ENCODE measurements around the gene THBS4.

The THBS4 gene

DNA sequence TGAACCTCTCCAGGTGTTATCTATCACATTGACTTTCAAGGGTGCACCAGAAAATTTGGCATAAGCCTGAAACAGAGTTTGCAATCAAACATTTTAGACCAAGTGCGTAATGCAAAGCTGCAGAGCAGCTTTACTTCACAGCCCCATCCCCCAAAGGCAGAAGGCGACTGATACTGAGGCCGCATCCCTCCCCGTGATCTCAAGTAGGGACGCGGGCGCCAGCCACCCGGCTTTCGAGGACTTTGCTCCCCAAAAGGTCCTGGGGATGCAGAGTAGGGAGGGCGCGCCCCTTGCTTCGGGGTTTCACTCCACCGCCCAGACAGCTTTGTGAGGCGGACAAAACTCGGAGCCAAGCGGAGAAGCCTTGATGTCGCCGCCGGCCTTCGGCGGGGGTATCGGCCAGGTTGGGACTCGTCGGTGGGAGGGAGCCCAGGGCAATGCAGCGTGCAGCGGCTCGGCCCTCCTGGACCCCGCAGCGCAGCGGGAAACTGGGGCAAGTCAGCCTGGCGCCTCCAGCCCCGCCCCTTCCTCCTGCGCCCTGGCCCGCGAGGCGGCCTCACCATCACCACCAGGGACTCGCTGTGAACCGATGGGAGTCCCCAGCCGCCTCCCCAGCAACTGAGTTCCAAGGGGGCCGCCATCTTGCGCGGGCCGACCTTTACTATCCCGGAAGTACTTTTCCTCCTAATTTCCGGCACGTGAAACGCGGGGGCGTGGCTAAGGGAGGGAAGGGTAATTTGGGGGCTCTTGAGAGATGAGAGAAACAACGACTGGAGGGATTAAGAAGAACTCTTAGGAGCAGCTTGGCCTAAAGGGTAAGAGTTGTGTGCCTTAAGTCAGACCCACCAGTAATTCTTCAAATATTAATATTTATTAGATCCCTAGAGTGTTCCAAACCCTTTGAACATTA is 44.3 kb upstream of the THBS4 start, which contains the start of gene MTX3:
Gene MTX3, minus strand, starts transcription at position 665 of the 910 bp plus-strand sequence. Its CDS starts 24 bp downstream, at position 641.
- H3K9me3 ChIP-seq (ENCODE audit: control insufficient read depth, insufficient read depth, low read depth, low read length): no peaks in the 10 kb centered on the region
- peak within 1 kb of the TSS; percentile 70 for H3K4me3 ChIP-seq (ENCODE audit: low read depth, low read length)
- POLR2A ChIA-PET: interaction anchor here (1.3 to 1.5 kb wide), 2 partner anchors 23 to 265 kb away, joined by 3 read pairs; partner anchors contain the start of gene SERINC5
- peaks cover 16 to 30% of the 10 kb centered on the region in 2 experiments for H3K36me3 ChIP-seq (ENCODE audit: control insufficient read depth in 2 of 2, insufficient read depth in 1 of 2, low read length in 2 of 2)
- CTCF ChIA-PET: interaction anchor here (0.7 to 1.9 kb wide), 3 partner anchors 93 to 111 kb away, joined by 3 to 7 read pairs (median 3); no protein-coding TSS in a partner anchor
- peaks cover 10% of the 10 kb centered on the region for H3K4me1 ChIP-seq (ENCODE audit: control insufficient read depth, insufficient read depth, low read length)
- H3K27ac ChIP-seq (ENCODE audit: extremely low read depth, low read depth, low read length): peak within 1 kb of the TSS; percentile 89
- TF ChIP-seq, protein P1, sequence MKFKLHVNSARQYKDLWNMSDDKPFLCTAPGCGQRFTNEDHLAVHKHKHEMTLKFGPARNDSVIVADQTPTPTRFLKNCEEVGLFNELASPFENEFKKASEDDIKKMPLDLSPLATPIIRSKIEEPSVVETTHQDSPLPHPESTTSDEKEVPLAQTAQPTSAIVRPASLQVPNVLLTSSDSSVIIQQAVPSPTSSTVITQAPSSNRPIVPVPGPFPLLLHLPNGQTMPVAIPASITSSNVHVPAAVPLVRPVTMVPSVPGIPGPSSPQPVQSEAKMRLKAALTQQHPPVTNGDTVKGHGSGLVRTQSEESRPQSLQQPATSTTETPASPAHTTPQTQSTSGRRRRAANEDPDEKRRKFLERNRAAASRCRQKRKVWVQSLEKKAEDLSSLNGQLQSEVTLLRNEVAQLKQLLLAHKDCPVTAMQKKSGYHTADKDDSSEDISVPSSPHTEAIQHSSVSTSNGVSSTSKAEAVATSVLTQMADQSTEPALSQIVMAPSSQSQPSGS (tag by site-specific recombination; IDR thresholded peaks at IDR 0.05; ENCODE audit: low read depth): no peak
- TF ChIP-seq, protein P2, sequence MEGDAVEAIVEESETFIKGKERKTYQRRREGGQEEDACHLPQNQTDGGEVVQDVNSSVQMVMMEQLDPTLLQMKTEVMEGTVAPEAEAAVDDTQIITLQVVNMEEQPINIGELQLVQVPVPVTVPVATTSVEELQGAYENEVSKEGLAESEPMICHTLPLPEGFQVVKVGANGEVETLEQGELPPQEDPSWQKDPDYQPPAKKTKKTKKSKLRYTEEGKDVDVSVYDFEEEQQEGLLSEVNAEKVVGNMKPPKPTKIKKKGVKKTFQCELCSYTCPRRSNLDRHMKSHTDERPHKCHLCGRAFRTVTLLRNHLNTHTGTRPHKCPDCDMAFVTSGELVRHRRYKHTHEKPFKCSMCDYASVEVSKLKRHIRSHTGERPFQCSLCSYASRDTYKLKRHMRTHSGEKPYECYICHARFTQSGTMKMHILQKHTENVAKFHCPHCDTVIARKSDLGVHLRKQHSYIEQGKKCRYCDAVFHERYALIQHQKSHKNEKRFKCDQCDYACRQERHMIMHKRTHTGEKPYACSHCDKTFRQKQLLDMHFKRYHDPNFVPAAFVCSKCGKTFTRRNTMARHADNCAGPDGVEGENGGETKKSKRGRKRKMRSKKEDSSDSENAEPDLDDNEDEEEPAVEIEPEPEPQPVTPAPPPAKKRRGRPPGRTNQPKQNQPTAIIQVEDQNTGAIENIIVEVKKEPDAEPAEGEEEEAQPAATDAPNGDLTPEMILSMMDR (tag by site-specific recombination; IDR thresholded peaks at IDR 0.05): peak; percentile 41; the same call in 1 of the 2 replicates
- TF ChIP-seq ZNF548 (tag by site-specific recombination; IDR thresholded peaks at IDR 0.05) (no peak), ZNF157 (tag by site-specific recombination; IDR thresholded peaks at IDR 0.05) (no peak), ZNF629 (tag by site-specific recombination; IDR thresholded peaks at IDR 0.05) (peak; percentile 19; the same call in 1 of the 2 replicates), ZNF146 (tag by site-specific recombination; IDR thresholded peaks at IDR 0.05) (no peak), ZNF155 (tag by site-specific recombination; IDR thresholded peaks at IDR 0.05) (no peak), ZFP3 (tag by site-specific recombination; IDR thresholded peaks at IDR 0.05; ENCODE audit: low read depth) (no peak), ZNF366 (tag by site-specific recombination; conservative IDR thresholded peaks at IDR 0.05) (no peak; the same call in 1 of the 2 replicates), ZNF529 (tag by site-specific recombination; IDR thresholded peaks at IDR 0.05; ENCODE audit: insufficient replicate concordance) (no peak), ZNF792 (tag by site-specific recombination; IDR thresholded peaks at IDR 0.05) (no peak), KLF9 (tag by site-specific recombination; IDR thresholded peaks at IDR 0.05; ENCODE audit: low read depth) (peak; percentile 78), ZNF354C (tag by site-specific recombination; IDR thresholded peaks at IDR 0.05; ENCODE audit: borderline replicate concordance, low read depth) (no peak), RBAK (tag by site-specific recombination; IDR thresholded peaks at IDR 0.05) (no peak), ZNF184 (tag by site-specific recombination; IDR thresholded peaks at IDR 0.05) (no peak), ZNF776 (tag by site-specific recombination; IDR thresholded peaks at IDR 0.05; ENCODE audit: borderline replicate concordance) (no peak), ZNF626 (tag by site-specific recombination; IDR thresholded peaks at IDR 0.05) (no peak), ZBTB17 (tag by site-specific recombination; IDR thresholded peaks at IDR 0.05) (peak; percentile 85), ZNF214 (tag by site-specific recombination; IDR thresholded peaks at IDR 0.05; ENCODE audit: borderline replicate concordance) (no peak), ZNF843 (tag by site-specific recombination; IDR thresholded peaks at IDR 0.05) (0 out of 2 replicates have a peak, but pooled peaks have one; percentile 33), ZBTB7A (tag by site-specific recombination; IDR thresholded peaks at IDR 0.05; ENCODE audit: low read depth) (no peak), ZNF830 (tag by site-specific recombination; IDR thresholded peaks at IDR 0.05; ENCODE audit: low read depth) (no peak), ZNF391 (tag by site-specific recombination; IDR thresholded peaks at IDR 0.05; ENCODE audit: borderline replicate concordance, low read depth) (no peak)
- TF ChIP-seq, protein P3, sequence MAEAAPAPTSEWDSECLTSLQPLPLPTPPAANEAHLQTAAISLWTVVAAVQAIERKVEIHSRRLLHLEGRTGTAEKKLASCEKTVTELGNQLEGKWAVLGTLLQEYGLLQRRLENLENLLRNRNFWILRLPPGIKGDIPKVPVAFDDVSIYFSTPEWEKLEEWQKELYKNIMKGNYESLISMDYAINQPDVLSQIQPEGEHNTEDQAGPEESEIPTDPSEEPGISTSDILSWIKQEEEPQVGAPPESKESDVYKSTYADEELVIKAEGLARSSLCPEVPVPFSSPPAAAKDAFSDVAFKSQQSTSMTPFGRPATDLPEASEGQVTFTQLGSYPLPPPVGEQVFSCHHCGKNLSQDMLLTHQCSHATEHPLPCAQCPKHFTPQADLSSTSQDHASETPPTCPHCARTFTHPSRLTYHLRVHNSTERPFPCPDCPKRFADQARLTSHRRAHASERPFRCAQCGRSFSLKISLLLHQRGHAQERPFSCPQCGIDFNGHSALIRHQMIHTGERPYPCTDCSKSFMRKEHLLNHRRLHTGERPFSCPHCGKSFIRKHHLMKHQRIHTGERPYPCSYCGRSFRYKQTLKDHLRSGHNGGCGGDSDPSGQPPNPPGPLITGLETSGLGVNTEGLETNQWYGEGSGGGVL (tag by site-specific recombination; IDR thresholded peaks at IDR 0.05): no peak
- TF ChIP-seq, protein P4, sequence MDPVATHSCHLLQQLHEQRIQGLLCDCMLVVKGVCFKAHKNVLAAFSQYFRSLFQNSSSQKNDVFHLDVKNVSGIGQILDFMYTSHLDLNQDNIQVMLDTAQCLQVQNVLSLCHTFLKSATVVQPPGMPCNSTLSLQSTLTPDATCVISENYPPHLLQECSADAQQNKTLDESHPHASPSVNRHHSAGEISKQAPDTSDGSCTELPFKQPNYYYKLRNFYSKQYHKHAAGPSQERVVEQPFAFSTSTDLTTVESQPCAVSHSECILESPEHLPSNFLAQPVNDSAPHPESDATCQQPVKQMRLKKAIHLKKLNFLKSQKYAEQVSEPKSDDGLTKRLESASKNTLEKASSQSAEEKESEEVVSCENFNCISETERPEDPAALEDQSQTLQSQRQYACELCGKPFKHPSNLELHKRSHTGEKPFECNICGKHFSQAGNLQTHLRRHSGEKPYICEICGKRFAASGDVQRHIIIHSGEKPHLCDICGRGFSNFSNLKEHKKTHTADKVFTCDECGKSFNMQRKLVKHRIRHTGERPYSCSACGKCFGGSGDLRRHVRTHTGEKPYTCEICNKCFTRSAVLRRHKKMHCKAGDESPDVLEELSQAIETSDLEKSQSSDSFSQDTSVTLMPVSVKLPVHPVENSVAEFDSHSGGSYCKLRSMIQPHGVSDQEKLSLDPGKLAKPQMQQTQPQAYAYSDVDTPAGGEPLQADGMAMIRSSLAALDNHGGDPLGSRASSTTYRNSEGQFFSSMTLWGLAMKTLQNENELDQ (tag by site-specific recombination; IDR thresholded peaks at IDR 0.05; ENCODE audit: low read depth): no peak
- TF ChIP-seq, protein P5, sequence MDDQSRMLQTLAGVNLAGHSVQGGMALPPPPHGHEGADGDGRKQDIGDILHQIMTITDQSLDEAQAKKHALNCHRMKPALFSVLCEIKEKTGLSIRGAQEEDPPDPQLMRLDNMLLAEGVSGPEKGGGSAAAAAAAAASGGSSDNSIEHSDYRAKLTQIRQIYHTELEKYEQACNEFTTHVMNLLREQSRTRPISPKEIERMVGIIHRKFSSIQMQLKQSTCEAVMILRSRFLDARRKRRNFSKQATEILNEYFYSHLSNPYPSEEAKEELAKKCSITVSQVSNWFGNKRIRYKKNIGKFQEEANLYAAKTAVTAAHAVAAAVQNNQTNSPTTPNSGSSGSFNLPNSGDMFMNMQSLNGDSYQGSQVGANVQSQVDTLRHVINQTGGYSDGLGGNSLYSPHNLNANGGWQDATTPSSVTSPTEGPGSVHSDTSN (CRISPR knock-in tag; IDR thresholded peaks at IDR 0.05): no peak
- TF ChIP-seq, protein P6, sequence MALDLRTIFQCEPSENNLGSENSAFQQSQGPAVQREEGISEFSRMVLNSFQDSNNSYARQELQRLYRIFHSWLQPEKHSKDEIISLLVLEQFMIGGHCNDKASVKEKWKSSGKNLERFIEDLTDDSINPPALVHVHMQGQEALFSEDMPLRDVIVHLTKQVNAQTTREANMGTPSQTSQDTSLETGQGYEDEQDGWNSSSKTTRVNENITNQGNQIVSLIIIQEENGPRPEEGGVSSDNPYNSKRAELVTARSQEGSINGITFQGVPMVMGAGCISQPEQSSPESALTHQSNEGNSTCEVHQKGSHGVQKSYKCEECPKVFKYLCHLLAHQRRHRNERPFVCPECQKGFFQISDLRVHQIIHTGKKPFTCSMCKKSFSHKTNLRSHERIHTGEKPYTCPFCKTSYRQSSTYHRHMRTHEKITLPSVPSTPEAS (tag by site-specific recombination; IDR thresholded peaks at IDR 0.05): 0 out of 2 replicates have a peak, but pooled peaks have one; percentile 8

All from HEK293 (cell line).